Non-pigmented ciliary epithelial cell (primary cell): ENCODE data around the gene BFSP1.

Experiments
- DNase-seq: peaks from one replicate; pipeline ENCODE4 v3.0.0-alpha.2; 2010; ENCODE audit warnings: low read depth

Gene BFSP1

GRCh38 chr20:17497821-17498580 is 33.2 kb downstream of the BFSP1 start:
- no peak for DNase-seq

DNA sequence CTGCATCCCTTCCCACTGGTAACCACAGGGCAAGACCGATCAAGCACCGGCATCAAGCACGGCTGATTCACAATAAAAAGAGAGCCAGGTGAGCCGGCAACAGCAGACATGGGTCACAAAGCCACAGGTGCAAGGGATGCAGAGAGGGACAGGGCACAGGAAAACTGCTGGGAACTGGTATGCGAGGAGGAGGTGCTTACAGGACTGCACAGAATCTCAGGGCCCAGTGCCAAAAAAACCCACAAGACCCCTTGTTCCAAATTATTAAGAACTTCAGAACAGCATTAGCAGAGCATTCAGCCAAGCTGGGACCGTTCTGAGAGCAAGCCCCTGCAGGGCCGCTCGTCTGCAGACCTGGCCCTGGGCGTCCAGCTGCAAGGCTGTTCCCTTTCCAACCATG is 35.4 kb downstream of the BFSP1 start:
- no peak for DNase-seq

GRCh38 chr20:17494201-17494600 is 37.0 kb downstream of the BFSP1 start:
- DNase-seq, result no peak

- no peak for DNase-seq
Observed at GRCh38 chr20:17493173-17493572, 38.0 kb downstream of the BFSP1 start.

DNA sequence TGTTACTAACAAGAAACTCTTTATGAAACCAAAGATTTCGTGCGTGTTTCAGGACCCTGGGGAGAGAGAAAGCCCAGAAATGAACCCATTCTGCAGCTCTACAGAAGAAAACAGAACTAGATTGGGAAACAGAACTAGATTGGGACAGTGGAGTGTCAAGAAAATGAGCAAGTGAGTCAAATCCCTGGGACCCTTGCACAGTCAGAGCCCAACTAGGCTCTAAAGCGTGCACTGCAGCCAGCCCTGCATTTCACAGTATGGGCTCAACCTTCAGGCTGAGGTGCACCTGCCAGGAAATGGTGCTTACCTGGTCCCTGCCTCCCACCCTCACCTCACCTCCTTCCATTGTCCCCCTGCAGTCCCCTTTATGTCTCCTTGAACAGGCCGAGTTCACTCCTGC is 39.7 kb downstream of the BFSP1 start:
- DNase-seq, result no peak

- DNase-seq, result no peak
Observed at GRCh38 chr20:17491041-17491440, 40.1 kb downstream of the BFSP1 start.

- DNase-seq, result no peak
Observed at GRCh38 chr20:17490501-17490900, 40.7 kb downstream of the BFSP1 start.

DNA sequence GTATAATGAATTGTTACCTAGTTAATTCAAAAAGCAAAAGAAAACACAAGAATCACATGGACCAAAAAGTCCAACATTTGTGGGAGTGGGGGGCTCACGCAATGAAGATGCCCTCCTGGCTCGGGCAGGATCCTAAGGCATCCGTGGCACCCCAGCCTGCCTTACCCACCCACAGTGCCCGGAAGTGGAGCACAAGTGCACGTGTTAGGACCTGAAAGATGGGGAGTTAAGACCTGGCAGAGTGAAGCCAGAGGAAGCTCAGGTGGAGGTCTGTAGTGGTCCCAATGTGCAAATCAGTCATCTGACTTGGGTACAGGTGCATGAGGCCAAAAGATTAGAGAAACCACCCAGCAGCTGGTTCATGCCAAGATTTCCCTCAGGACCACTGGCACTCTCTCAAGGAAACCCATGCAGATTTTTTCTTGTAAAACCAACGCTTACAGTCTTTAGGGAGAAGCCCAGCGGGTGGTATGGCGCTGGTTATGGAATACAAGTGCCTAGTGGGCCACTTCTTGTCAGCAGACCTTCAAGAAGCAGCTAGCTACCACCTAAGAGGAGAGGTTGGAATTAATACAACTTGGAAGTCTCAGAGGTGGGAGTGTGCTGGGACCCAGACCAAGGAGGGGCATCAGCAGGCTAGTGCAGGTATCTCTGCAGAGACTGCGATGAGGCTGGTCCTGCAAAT is 42.1 kb downstream of the BFSP1 start:
- DNase-seq, result no peak

DNA sequence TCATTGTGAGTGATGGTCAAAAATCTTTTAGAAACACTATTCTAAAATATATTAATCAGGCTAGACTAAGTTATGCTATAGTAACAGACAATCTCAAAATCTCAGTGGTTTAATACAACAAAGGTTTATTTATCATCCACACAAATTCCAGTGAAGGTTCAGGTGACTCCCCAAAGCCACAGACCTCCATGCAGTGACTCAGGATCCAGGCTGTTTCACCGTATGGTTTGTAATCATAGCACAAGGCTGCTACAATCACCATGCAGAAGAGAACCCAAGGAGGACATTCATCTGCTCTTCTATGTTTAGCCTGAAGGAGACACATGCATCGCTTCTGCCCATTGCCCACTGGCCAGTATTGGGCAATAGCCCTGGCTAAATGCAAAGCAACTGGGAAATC is 46.2 kb downstream of the BFSP1 start:
- DNase-seq, result no peak

GRCh38 chr20:17482536-17482935 is 48.6 kb downstream of the BFSP1 start:
- no peak for DNase-seq

GRCh38 chr20:17481661-17482060 is 49.5 kb downstream of the BFSP1 start:
- DNase-seq, result no peak

- DNase-seq, result no peak
Observed at GRCh38 chr20:17480696-17481095, 50.5 kb downstream of the BFSP1 start.

DNA sequence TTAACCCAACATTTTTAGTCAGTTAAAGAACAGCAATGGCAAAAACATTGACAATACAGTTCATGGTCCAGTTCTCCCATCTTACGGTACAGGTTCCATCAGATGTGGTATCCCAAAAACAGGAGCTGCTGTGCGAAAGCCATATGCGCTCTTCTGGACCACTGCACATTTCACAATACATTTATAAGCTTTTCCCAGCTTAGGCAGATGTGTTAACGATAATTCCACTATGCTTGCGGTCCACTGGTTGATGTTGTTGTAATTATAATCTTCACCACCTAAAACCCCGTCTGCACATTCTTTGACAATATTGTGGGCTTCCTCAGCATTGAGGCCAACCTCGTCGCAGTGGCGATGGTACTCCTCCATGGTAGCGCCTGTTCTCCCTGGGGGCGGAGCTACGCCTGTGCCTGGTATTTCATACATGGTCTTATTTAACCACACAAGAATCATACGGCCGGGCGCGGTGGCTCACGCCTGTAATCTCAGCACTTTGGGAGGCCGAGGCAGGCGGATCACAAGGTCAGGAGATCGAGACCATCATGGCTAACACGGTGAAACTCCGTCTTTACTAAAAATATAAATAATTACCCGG is 52.0 kb downstream of the BFSP1 start:
- no peak for DNase-seq

GRCh38 chr20:17473659-17474058 is 57.5 kb downstream of the BFSP1 start:
- no peak for DNase-seq

DNA sequence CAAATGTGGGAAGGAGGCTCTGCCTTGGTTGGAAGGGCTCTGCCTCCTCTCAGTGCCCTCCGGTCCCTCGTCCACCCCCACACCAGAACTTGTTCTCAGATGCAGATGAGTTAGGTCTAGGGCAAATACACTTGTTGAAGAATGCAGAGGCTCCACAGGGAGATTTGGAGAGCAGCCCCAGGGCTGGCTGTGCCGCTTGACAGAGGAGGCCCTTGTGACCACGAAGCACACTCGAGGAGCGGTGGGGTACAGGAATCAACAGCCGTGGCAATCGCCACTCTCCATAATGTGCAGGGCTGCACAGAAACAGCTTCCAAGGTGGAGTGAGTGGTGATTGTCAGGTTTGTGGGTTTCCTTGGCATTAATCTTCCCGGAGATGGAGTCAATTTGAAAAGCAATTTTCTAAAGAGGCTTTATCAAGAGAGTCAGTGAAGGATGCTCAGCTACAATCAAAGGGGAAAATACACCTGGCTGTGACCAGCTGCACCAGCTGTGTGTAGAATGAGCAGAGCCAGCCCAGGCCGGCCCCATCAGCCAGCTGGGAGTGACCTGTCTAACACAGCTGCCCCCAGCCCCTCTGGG is 59.5 kb downstream of the BFSP1 start:
- DNase-seq, result no peak

DNA sequence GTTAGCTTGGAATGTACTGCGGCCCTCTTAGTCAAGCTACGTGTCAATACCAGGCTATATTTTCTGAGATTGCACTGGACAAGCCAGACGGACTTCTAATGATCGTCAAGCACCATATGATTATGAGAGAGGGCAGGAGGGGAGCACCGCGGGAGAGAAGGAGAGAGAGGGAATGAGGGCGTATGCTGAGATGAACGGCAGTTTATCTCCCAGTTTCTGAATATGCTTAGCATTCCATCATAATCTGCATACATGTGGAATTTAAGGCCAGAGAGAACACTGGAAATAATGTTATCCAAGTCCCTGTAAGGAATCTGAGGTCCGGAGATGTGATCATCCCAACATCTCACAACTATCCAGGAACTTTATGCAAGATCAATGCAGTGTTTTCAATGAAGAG is 60.2 kb downstream of the BFSP1 start:
- no peak for DNase-seq

GRCh38 chr20:17470521-17470920 is 60.7 kb downstream of the BFSP1 start:
- DNase-seq, result no peak

DNA sequence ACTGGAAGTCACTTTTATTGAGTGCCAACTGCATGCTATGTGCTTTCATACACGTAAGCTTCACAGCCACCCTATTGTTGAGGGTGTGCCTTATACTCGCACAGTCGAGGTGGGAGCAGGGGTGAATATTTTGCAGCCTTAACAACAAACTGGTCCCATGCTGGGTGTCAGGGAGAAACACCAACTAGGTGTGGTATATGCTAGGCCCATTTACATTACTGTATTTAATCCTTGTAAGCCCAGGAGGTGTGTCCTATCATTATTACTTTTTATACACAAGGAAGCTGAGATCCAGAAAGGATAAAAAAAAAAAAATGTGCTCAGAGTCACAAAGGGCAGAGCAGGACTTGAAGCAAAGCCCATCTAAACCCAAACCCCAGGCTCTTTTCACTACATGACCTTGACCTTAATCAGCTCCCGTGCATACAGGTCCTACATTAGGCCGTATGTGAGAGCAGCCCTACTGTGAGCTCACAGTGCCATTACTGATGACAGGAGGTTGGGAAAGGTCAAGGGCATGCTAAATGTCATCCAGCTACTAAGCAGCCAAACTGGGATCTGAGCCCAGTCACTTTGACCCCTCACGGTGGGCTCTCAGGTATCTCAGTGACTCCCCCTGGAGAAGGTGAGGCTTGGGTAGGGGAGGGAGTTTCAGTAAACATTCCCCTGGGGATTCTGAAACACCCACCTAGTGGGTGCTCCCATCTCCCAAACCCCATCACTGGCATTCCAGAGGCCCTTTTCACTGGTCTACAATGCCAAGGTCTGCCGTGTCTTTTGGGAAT is 61.7 kb downstream of the BFSP1 start:
- DNase-seq, result no peak

DNA sequence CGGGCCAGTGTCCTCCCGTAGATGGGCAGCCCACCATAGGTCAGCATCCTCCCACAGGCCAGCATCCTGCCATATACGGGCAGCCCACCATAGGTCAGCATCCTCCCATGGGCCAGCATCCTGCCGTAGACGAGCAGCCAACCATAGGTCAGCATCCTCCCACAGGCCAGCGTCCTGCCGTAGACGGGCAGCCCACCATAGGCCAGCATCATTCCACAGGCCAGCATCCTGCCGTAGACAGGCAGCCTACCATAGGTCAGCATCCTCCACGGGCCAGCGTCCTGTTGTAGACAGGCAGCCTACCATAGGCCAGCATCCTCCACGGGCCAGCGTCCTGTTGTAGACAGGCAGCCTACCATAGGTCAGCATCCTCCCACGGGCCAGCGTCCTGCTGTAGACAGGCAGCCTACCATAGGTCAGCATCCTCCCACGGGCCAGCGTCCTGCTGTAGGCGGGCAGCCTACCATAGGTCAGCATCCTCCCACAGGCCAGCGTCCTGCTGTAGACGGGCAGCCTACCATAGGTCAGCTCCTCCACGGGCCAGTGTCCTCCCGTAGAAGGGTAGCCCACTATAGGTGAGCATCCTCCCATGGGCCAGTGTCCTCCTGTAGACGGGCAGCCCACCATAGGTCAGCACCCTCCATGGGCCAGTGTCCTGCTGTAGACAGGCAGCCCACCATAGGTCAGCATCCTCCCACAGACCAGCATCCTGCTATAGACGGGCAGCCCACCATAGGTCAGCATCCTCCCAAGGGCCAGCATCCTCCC is 62.9 kb downstream of the BFSP1 start:
- no peak for DNase-seq

DNA sequence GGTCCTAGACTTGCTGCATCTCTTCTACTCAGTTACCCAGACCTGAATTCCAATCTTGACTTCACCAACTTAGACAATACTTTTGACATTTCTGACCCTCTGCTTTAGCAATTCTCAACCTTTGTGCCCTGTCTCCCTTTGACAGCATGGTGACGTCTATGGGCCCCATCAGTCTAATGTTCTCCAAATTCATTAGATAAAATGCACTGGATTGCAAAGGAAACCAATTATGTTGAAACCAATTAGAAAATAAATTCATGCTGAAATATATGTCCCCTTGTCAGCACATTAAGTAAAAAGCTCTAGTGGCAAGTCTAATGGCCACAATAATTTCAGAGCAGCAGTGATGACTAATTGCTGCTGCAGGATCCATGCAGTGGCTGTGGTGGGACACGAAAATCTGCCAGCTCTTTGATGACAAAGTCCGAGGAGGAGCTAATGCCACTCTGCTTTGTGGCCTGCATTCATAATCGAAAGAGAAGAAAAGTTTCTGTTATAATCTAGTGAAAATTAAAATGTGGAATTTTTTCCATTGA is 64.0 kb downstream of the BFSP1 start:
- DNase-seq, result no peak

GRCh38 chr20:17466641-17467040 is 64.5 kb downstream of the BFSP1 start:
- no peak for DNase-seq
